HG03439 (cell line): ENCODE data around the gene OR10K1.
"Not testable (repeated sequence)": the region's sequence is repeated elsewhere in the genome, so short reads cannot be mapped to it uniquely, and the experiment has no call there.

Experiments used
- ATAC-seq: cut with Tn5 transposase; IDR thresholded peaks from one replicate; pipeline ENCODE4 v1.9.1; 2021; ENCODE audit warnings: mild to moderate bottlenecking, moderate library complexity; ENCODE audit not compliant: unreplicated experiment

OR10K1 gene, protein sequence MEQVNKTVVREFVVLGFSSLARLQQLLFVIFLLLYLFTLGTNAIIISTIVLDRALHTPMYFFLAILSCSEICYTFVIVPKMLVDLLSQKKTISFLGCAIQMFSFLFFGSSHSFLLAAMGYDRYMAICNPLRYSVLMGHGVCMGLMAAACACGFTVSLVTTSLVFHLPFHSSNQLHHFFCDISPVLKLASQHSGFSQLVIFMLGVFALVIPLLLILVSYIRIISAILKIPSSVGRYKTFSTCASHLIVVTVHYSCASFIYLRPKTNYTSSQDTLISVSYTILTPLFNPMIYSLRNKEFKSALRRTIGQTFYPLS

DNA sequence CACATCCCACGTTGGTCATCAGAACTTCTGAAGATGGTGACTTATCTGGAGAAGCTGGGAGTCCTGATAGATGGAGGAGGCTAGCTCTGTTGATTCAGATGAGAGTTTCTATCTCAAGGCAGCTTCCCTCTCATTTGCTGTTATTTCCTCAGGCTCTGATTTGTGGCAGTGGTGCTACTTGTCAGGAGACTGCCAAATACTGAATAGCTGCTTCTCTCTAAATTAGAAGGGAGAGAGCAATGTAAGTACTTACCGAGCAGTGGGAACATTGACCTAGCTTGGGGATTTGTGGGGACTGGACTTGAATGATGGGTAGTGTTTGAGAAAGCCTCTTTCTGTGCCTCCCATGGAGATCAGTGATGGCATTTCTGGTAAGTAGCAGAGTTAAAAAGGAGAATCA is at the start of gene OR10K1:
Gene OR10K1 (plus strand): TSS at position 301 of the 400 bp plus-strand sequence. CDS start 3,728 bp downstream, outside the sequence.
- ATAC-seq = no peak

DNA sequence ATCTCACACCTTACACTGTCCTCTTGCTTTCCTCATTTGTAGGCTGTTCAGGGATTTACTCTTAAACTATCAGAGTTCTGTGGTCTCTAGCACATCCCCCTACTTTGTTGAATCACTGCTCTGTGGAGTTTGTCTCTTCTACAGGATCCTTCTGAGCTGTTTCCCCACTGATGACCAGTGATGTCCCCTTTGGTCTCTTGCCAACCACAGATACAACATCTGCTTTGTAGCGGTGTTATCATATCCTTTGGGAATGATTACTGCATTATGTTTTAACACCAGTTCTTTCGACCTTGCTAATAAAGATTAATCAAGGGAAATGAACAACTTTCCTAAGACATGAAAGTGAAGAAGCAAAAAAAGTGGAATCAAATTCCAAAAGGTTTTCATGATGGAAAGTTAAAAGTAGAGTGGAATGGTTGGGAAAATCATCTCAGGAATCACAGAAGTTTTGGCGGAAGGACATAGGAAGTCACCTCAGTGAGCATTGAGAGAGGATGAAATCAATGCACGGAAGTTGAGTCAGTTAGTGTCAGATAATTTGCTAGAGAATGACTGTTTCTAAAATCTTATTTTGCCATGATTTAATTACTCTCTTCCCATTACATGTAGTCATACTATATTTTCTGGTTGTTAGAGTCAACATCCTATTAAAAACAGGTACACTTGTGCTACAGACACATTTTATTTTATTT is 46.8 kb upstream of the OR10K1 start:
- no peak for ATAC-seq

DNA sequence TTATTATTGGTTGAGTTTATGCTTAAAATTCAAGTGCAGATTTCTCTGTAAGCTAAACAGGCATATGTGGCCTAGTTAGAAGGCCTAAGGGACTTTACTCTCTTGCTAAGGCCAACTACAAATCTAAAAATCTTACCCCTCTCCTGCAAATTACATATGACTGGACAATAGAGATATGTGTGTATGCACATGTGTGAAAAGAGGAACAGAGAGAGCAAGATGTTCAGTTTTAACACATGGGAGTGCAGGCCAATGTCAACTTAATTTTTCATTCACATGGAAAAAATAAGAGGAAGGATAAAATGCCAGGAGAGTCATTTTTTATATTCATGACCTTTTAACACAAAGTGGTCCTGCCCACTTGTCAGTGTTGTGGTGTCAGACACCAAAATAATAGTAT is 44.0 kb upstream of the OR10K1 start:
- ATAC-seq = no peak

DNA sequence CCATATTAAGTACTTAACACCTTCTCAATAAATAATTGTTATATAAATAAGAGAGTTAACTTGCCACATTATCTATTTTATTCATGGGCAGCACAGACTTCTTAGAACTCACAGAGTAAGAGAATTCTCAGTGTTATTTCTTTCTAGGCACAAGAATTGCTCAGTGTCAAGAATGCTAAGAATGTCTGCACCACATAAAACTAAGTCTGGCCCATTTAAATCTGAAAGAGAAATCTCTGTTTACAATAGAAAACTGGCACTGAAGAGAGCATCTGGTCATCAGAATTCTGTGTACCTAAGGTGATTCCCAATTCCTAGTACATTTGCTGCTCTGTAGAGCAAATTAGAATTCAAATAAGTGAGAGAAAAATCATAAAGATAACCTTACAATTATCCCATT is 39.4 kb upstream of the OR10K1 start:
- no peak for ATAC-seq

DNA sequence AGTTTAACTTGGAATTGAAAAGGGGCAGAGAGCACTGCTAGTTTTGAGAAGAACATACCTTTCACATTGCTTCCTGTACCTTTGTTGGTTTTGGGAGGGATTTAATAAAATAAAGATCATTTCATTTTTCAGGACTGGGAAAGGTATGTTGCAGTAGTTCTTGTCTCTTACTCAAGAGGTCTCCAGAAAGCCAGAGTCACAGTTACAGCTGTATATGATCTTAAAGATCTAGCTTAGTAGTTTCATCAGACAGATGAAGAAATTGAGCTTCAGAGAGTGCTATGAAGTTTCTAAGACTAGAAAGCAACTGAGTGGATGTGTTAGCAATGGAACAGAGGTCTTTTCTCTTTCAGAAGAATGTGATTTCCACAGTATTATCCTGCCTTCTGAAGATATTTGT is 36.6 kb upstream of the OR10K1 start:
- no peak for ATAC-seq

DNA sequence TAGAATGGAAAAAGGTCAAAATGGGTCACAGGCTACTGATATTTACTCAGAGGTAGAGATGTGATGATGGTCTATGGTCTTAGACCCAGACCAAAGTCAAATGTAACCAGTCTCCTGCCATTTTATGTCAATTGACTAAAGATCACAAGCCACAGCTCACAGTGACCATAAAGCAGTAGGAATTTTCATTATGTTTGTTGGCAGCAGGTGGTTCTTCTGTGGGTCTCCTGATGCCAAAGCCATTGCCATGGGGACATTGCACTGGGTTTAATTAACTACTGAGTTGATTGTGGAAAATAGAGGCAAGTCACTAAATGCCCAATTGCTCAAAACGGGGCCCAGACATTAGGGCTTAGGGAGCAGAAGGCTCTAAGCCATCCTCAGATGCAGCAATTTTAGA is 35.5 kb upstream of the OR10K1 start, which contains the start of gene OR10K2:
Gene OR10K2 (minus strand): TSS at position 101 of the 400 bp plus-strand sequence. CDS start 5,371 bp downstream, outside the sequence.
- ATAC-seq = no peak

DNA sequence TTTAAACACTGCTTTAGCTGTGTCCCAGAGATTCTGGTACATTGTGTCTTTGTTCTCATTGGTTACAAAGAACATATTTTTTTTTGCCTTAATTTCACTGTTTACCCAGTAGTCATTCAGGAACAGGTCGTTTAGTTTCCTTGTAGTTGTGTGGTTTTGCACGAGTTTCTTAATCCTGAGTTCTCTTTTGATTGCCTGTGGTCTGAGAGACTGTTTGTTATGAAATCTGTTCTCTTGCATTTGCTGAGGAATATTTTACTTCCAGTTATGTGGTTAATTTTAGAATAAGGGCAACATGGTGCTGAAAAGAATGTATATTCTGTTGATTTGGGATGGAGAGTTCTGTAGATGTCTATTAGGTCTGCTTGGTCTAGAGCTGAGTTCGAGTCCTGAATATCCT is 31.5 kb upstream of the OR10K1 start:
- not testable (repeated sequence) for ATAC-seq

DNA sequence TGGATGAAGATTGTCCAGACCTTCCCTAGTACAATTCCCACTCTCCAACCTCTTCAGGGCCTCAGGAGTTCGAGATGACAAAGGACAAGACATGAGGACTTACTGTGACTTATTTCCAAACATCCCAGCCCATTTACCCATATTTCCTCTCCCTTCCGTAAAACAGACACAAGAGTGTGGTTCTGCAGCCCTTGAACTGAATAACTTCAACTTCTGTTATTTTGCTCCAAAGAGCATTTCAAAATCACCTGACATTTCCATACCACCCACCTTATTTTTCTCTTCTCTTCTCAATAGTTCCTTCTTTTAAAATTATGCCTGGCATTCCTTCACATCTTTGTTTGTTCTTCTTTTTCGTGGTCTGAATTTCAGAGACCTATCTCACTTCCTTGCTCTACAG is 26.9 kb upstream of the OR10K1 start:
- ATAC-seq = no peak

DNA sequence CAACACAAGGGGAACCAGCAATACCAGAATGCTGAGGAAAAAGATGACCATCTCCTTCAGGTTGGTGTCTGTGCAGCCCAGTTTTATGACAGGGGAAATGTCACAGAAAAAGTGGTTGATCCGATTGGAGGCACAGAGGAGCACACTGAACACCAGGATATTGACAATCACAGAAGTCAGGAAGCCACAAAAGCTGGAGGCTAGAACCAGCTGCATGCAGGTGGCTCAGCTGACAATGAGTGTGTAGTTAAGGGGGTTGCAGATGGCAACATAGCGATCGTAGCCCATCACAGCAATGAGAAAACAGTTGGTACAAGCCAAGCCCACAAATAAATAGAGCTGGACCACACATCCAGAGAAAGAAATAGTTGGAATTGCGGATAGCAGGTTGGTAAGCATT is 16.3 kb upstream of the OR10K1 start:
- ATAC-seq = no peak

DNA sequence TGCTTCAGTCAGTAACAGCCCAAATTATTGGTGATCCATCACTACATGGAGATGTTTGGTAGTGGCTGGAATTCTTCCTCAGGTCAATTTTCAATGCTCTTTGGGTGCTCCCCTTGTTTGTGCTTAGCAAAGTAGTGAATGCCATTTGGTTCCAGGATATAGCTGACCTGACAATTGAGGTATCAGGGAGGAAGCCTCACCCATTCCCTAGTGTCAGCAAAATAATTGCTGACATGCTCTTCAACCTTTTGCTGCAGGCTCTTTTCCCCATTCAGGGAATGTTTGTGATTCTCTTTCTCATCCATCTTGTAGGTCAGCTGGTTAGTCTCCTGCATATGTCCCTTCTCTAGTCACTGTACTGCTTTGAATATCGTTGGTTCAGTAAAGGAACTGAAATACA is 7.1 kb upstream of the OR10K1 start:
- ATAC-seq = no peak

DNA sequence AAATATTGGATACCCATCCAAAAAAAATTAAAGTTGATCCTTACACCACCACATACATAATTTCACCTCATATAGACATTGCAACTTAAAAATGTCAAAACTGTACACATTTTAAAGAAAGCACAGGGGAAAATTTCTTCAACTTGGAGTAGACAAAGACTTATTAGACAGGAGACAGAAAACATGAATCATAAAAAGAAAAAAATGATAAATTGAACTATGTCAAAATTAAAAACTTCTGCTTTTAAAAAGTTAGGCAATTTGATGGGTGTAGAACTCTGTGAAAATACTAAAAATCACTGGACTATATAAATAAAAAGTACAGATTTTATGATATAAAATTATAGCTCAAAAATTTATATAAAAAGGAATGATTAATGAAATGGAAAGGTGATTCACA is 4.4 kb upstream of the OR10K1 start:
- ATAC-seq = no peak

DNA sequence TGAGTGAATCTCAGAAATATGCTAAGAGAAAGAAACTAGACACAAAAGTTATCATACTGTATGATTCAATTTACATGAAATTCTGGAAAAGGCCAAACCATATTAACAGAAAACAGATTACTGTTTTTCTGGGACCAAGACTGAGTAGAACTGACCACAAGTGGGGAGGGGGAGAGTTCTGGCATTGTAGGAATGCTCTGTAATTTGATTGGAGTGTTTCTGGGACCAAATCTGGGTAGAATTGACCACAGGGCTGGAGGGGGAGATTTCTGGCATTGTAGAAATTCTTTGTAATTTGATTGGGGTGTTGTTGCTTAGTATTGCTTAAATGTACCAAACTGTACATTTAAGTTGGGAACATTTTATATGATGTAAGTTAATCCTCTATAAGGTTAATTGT is 3.4 kb upstream of the OR10K1 start:
- no peak for ATAC-seq

DNA sequence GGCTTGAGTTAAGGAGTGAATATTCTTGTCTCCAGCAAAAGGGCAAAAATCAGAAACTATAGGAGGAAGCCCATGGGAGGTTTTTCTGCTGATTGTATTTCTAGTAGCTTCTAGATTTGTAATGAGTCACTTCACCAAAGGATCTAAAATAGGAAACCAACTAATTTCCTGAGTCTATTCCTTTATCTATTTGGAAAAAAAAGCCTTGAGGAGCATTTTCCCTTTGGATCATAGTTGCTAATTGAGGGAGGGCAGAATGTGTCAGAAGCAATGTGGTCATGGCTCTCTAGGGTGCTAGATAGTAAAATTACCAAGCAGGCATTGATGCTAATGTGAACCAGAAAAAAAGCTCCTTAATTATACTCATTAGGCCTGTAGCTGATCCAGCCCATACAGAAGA is 10.3 kb downstream of the OR10K1 start, which contains the start of gene OR10R2:
Gene OR10R2 (plus strand): TSS at position 301 of the 400 bp plus-strand sequence. CDS start 106 bp downstream, outside the sequence.
- no peak for ATAC-seq

DNA sequence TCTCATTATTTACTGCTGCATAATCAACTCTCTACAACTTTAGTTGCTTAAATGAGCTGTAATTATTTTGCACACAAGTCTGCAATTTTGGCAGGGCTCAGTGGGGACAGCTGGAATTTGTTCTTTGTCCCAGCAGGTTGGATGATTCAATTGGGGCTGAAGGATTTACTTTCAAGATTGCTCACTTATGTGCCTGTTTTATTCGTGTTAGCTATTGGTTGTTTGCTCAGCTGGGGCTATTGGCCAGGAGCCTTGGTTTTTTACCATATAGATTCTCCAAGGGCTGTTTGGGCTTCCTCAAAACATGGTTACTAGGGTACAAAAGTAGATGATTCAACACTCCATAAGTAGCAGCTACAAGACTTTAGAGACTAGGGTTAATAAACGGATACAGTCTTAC is 23.8 kb downstream of the OR10K1 start:
- no peak for ATAC-seq

DNA sequence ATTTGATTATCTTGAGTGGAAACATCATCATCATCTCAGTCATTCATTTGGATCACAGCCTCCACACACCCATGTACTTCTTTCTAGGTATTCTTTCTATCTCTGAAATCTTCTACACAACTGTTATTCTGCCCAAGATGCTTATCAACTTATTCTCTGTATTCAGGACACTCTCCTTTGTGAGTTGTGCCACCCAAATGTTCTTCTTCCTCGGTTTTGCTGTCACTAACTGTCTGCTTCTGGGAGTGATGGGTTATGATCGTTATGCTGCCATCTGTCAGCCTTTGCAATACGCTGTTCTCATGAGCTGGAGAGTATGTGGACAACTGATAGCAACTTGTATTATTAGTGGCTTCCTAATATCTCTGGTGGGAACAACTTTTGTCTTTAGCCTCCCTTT is 29.7 kb downstream of the OR10K1 start:
- ATAC-seq = no peak

DNA sequence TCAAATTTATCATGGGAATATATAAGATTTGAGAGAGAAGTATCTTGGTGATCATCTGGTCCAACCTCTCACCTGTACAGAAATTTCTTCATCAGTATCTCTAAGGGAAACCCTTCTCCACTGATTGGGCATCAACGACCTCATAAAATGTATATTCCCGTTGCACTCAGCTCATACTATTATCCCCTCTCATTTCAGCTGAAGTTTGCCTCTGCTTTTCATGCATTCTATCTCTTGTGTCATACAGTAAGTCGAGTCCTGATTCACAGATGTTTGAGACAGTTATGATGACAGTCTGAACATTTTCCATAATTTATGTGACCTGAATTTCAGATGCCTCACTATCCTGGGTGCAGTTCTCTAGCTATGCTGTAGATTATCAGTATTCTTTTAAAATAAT is 31.4 kb downstream of the OR10K1 start:
- ATAC-seq = no peak

DNA sequence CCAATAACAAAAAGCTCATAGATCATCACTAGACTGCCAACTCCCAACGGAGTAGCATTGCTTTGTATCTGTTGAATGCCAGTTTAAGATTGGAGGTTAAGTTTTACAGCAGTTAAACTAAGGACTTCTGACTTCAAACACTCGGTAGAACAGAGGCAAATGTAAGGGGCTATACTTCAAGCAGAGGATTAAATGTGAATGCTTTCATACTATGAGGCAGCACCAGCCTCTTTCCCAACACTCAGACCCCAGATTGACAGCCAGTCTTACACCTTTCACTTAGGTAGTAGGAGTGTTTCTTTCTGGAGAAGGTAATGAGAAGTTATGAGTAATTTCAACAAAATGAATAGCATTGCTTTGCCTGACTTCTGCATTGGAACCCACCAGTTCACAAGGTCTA is 33.2 kb downstream of the OR10K1 start:
- no peak for ATAC-seq

DNA sequence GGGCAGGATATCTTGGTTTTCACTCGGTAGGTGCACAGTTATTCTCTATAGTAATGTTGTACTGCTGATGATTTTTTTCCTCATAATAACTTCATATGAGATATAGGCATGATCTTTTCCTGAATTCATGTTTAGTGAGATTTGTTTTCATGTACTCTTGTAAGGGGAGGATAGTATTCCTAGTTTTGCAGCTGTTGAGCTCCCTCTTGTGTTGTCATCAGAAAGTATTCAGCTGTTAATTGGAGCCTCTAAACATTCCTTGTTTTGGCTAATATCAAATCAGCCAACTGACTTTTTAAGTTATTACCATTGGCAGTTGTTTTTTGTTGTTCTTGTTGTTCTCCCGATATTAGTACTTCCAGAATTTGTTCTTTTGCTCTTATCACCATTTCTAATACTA is 34.7 kb downstream of the OR10K1 start:
- no peak for ATAC-seq

DNA sequence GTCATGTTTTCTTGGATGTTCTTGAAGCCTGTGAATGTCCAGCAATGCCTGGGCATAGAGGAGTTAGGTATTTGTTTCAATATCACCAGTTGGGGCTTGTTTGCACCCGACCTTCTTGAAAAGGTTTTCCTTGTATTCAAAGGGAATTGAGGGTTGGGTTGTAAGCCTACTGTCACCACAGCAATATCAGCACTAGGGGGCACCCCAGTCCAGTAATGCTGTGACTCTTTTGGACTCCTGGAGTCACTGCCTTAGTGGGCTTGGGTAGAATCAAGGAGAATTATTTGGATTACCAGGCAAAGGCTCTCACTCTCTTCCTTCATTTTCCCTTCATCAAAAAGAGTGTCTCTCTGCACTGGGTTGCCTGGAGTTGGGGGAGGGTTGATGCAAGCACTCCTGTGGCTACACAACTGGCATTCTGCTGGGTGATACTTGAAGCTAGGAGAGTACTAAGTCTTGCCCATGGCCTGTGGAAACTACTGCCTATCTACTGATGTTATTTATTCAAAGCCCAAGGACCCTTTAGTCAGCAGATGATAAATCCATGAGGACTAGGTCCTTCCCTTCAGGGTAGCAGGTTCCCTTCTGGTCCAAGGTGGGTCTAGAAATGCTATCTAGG is 44.8 kb downstream of the OR10K1 start:
- ATAC-seq = no peak

DNA sequence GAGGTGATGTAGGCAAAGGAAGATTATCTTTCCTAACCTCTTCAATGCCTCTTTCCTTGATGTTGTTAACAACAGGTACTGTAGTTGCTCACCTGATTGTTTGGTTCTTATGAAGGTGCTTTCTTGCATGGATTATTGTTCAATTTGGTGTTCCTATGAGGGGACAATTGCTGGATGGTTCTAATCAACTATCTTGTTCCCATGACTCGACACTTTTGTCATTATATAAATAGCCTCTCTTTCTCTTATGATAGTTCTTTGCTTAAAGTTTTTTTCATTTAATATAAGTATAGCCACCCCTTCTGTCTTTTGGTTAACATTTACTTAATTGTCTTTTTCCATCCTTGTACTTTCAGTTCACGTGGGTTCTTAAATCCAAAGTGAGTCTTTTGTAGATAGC is 45.9 kb downstream of the OR10K1 start:
- ATAC-seq = no peak

DNA sequence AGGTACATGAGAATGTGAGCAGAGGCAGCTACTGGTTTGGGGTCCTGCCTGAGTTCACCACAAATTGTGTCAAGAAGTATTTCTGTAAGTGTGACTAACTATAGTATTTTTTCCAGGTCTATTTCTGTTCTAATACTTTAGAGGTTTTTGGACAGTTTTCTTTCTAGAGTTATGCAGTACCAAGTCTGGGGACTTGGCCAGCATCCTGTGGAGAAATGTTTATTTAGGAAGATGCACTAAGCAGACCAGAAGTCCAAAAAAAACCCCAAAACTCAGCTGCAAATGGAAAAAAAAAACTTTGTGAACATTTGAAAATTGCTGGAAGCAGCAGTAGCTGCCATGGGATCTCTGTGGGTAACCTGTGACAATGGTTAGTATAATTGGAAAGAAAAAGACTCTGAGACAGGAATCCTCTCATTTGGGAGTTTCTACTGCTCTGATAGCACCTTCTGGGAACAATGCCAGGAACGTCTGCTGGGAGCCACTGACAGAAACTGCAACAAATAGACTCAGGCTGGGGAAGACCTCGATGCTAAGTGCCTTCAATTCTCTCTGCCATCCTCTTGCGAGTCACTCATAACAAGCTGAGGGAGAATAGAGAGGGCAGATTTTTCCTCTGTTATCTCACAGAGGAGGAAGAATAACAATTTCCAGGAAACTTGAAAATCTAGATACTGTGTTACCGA is 48.0 kb downstream of the OR10K1 start:
- ATAC-seq = no peak
